NT2/D1 (cell line): ENCODE data around the gene PLEKHJ1.

Experiments used
- SUZ12 ChIP-seq: IDR thresholded peaks from 2 replicates; pipeline ENCODE4 v1.6.1; 2011; ENCODE audit not compliant: insufficient read length, insufficient read depth; ENCODE audit errors: extremely low read depth
- YY1 ChIP-seq: IDR thresholded peaks from 2 replicates; pipeline ENCODE4 v1.6.1; 2011; ENCODE audit not compliant: insufficient read length, insufficient read depth
- ZNF274 ChIP-seq: IDR thresholded peaks from 2 replicates; pipeline ENCODE4 v1.6.1; 2011; ENCODE audit warnings: mild to moderate bottlenecking, low read depth, low read length

GRCh38 chr19:2275588-2276428, 39.7 kb upstream of the PLEKHJ1 start:
- TF ChIP-seq YY1 (no peak), SUZ12 (no peak), ZNF274 (no peak)
